IPS-20b (cell line): ENCODE results near the gene LARGE2.
"Not testable (repeated sequence)": the region's sequence is repeated elsewhere in the genome, so short reads cannot be mapped to it uniquely, and the experiment has no call there.

Source experiments
- H3K27ac ChIP-seq: one replicate; pipeline ENCODE4 v1.5.1; 2013; ENCODE audit warnings: low read length
- H3K27me3 ChIP-seq: 2 replicates; pipeline ENCODE4 v1.6.1; 2013; ENCODE audit warnings: mild to moderate bottlenecking, low read length, inconsistent platforms; ENCODE audit not compliant: insufficient read depth
- H3K36me3 ChIP-seq: 2 replicates; pipeline ENCODE4 v1.6.1; 2013; ENCODE audit warnings: low read depth, mild to moderate bottlenecking, inconsistent platforms, low read length, moderate library complexity; ENCODE audit not compliant: insufficient read depth
- H3K4me1 ChIP-seq: 2 replicates; pipeline ENCODE4 v1.6.1; 2013; ENCODE audit warnings: mild to moderate bottlenecking, control low read depth, inconsistent platforms, low read length, moderate library complexity; ENCODE audit not compliant: insufficient read depth
- H3K4me3 ChIP-seq: 2 replicates; pipeline ENCODE4 v1.5.1; 2013; ENCODE audit warnings: mild to moderate bottlenecking, low read length, inconsistent platforms
- H3K9ac ChIP-seq: 2 replicates; pipeline ENCODE4 v1.6.1; 2013; ENCODE audit warnings: low read depth, mild to moderate bottlenecking, inconsistent platforms, low read length, moderate library complexity
- H3K9me3 ChIP-seq: 2 replicates; pipeline ENCODE4 v1.6.1; 2013; ENCODE audit warnings: mild to moderate bottlenecking, low read depth, low read length, inconsistent platforms; ENCODE audit not compliant: insufficient read depth

LARGE2 gene

DNA sequence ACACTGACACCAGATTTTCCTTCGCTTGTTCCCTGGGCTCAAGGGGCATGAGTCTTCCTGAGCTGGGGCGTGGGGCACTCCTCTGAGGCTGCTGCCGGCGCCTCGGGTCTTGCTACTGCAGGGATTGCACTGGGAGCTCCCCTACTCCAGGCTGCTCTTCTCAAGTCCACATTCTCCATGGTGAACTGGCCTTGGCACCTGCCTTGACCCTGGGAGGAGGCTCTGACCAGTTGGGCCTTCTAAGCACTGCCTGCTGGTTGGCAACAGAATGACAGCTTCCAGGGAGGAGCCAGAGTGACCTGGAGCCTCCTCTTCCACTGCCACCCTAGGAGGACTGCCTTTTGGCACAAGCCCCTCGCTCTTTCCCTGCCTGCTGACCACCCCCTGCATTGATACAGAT is 24.9 kb upstream of the LARGE2 start:
- H3K4me3 ChIP-seq: no peak overlapping the region
- H3K36me3 ChIP-seq: no peaks in the 10 kb centered on the region
- H3K9me3 ChIP-seq: no peaks in the 10 kb centered on the region
- peaks cover 10% of the 10 kb centered on the region for H3K27me3 ChIP-seq
- peaks cover 9% of the 10 kb centered on the region; the same call in 1 of the 2 replicates for H3K4me1 ChIP-seq
- H3K27ac ChIP-seq: no peak overlapping the region
- no peak overlapping the region for H3K9ac ChIP-seq

DNA sequence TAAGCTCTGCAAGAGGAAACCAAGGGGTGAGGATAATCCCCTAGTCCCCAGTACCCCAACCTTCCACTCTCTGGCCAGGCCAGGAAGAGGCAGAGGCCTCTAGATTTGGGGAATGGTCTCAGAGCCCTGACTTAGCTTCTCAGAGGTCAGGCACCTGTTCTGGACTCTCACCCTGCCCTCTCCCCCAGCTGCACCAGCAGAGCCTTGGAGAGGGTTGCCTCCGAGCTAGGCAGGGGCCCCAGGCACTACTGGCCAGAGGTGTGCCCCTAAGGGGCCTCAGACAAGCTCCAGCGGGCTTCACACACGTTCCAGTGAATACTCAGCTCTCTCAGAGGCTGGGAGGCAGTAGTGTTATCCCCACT is 23.4 kb upstream of the LARGE2 start:
- H3K9me3 ChIP-seq: no peaks in the 10 kb centered on the region
- peaks cover 10% of the 10 kb centered on the region for H3K27me3 ChIP-seq
- H3K4me3 ChIP-seq: peak overlapping the region; percentile 73; the same call in 1 of the 2 replicates
- peaks cover 9% of the 10 kb centered on the region for H3K36me3 ChIP-seq
- no peak overlapping the region for H3K27ac ChIP-seq
- peak overlapping the region; percentile 56; the same call in 1 of the 2 replicates for H3K9ac ChIP-seq
- peaks cover 7% of the 10 kb centered on the region; the same call in 1 of the 2 replicates for H3K4me1 ChIP-seq

DNA sequence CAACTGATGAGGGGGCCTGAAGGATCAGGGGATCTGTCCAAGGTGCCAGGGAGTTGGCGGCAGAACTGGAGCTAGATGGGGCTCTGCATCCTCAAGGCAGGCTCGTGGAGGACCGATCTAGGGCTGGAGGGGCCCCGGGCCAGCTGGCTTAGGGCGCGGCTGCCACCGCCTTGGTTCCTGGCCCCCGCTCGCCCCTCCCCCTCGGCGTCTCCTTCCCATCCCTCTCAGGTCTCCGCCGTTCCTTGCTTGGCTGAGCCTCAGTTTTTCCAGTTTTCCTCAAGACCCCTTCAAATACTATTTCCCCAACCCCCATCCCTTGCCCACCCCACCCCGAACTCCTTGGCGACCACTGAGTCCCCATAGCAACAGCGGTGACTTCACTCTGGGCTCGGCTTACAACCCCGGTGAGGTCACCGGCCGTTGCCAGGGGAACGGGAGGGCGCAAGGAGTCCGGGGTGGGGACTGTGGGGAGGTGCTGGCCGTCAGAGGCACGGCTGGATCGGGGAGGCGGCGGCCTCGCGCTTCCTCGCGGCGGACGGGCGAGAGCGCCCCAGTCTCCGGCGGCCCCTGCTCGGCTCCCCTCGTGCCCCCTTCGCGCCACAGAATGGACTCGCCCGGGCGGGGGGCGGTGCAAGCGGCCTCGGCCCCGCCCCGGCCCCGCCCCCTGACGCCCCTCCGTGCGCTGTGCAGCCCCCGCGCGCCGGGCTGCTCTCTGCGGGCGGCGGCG is 22.8 kb upstream of the LARGE2 start:
- H3K27ac ChIP-seq: no peak overlapping the region
- H3K36me3 ChIP-seq: peaks cover 13% of the 10 kb centered on the region
- H3K9ac ChIP-seq: peak overlapping the region; percentile 56; the same call in 1 of the 2 replicates
- no peaks in the 10 kb centered on the region for H3K9me3 ChIP-seq
- H3K27me3 ChIP-seq: peaks cover 10% of the 10 kb centered on the region
- peaks cover 7% of the 10 kb centered on the region; the same call in 1 of the 2 replicates for H3K4me1 ChIP-seq
- peak overlapping the region; percentile 73; the same call in 1 of the 2 replicates for H3K4me3 ChIP-seq

DNA sequence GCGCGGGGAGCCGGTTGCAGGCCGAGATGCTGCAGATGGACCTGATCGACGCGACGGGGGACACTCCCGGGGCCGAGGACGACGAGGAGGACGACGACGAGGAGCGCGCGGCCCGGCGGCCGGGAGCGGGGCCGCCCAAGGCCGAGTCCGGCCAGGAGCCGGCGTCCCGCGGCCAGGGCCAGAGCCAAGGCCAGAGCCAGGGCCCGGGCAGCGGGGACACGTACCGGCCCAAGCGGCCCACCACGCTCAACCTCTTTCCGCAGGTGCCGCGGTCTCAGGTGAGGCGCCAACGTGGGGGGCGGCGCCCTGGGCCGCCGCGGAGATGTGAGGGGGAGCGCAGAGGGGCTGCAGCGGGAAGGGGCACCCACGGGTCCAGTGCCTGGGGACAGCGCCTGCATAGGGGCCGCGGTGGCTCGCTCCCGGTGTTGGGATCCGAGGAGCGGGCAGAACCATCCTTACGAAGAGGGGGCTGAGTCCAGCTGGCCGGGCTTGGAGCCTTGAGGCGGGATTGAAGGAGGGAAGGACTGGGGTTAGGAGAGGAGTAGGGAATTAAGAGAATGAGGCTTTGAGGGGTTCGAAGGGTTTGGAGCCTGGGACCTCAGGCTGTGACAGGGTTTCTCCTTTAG is 22.2 kb upstream of the LARGE2 start:
- H3K9ac ChIP-seq: peak overlapping the region; percentile 61; the same call in 1 of the 2 replicates
- H3K9me3 ChIP-seq, H3K4me1 ChIP-seq, H3K27ac ChIP-seq: not testable (repeated sequence)
- peaks cover 10% of the 10 kb centered on the region for H3K27me3 ChIP-seq
- peak overlapping the region; percentile 73 for H3K4me3 ChIP-seq
- H3K36me3 ChIP-seq: peaks cover 13% of the 10 kb centered on the region

DNA sequence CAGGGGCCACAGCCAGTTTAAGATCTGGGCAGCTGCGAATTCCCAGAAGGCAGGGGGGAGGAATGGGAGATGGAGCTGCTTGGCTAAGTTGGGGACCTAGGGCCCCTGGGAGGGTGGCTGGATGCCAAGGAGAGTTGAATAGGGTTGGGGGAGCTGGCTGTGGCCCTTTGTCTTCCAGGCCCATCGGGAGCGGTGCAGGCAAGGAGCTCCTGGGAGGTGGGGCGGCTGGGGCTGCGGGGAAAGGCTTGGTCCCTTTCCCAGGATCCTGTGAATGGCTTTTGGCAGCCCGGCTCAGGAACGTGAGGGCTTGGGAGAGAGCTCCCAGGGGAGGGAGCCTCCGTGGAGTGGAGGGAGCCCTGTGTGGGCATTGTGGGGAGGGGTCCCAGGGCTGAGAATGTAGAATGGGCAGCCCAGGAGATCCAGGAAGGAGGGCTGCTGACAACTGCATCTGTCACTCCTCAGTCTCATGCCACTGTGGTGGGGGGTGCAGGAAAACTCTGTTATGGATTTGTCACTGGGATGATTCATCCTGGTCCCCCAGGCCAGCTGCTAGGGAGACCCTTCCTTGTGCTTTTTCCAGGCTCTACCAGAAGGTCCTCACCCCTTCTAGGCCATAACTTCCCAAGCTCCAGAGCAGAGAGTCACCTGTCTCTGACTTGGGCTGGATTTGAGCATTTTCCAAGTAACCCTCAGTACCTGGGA is 21.4 kb upstream of the LARGE2 start:
- peaks cover 5% of the 10 kb centered on the region; the same call in 1 of the 2 replicates for H3K4me1 ChIP-seq
- peaks cover 10% of the 10 kb centered on the region for H3K27me3 ChIP-seq
- H3K4me3 ChIP-seq: peak overlapping the region; percentile 73
- H3K36me3 ChIP-seq: peaks cover 13% of the 10 kb centered on the region
- no peaks in the 10 kb centered on the region for H3K9me3 ChIP-seq
- H3K27ac ChIP-seq: no peak overlapping the region
- H3K9ac ChIP-seq: peak overlapping the region; percentile 61; the same call in 1 of the 2 replicates

- H3K9ac ChIP-seq: no peak overlapping the region
- peaks cover 2% of the 10 kb centered on the region; the same call in 1 of the 2 replicates for H3K4me1 ChIP-seq
- H3K27me3 ChIP-seq: peaks cover 10% of the 10 kb centered on the region
- no peak overlapping the region for H3K27ac ChIP-seq
- H3K9me3 ChIP-seq: no peaks in the 10 kb centered on the region
- no peak overlapping the region for H3K4me3 ChIP-seq
- peaks cover 13% of the 10 kb centered on the region for H3K36me3 ChIP-seq
Measured at GRCh38 chr11:45901626-45902025, 20.8 kb upstream of the LARGE2 start.

GRCh38 chr11:45902452-45903380 is 19.7 kb upstream of the LARGE2 start:
- no peak overlapping the region for H3K4me3 ChIP-seq
- no peak overlapping the region for H3K9ac ChIP-seq
- peaks cover 13% of the 10 kb centered on the region for H3K36me3 ChIP-seq
- no peak overlapping the region for H3K27ac ChIP-seq
- no peaks in the 10 kb centered on the region for H3K9me3 ChIP-seq
- H3K4me1 ChIP-seq: peaks cover 2% of the 10 kb centered on the region; the same call in 1 of the 2 replicates
- H3K27me3 ChIP-seq: peaks cover 10% of the 10 kb centered on the region

DNA sequence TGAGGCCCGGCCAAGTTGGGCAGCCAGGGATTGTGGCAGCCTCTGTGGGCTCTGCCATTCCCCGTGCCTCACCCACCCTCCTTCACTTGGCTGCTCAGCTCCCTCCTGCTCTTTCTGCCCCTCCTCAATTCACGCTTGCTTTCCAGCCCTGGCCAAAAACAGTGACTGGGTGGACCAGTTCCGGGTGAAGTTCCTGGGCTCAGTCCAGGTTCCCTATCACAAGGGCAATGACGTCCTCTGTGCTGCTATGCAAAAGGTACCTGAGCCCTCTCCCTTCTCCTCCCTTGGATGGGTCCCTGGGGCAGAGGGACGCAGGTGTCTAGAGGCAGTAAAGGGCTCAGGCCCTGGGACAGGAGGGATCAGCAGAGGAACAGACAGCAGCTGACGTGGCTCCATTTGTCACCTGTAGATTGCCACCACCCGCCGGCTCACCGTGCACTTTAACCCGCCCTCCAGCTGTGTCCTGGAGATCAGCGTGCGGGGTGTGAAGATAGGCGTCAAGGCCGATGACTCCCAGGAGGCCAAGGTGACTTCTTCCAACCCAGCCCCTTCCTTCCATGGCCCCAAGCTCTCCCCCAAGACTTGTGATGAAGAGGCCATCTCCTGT is 18.0 kb upstream of the LARGE2 start:
- no peak overlapping the region for H3K4me3 ChIP-seq
- H3K27me3 ChIP-seq: peaks cover 10% of the 10 kb centered on the region
- H3K36me3 ChIP-seq: peaks cover 13% of the 10 kb centered on the region
- H3K9me3 ChIP-seq: no peaks in the 10 kb centered on the region
- H3K9ac ChIP-seq: no peak overlapping the region
- no peak overlapping the region for H3K27ac ChIP-seq
- H3K4me1 ChIP-seq: no peaks in the 10 kb centered on the region; the same call in 1 of the 2 replicates

DNA sequence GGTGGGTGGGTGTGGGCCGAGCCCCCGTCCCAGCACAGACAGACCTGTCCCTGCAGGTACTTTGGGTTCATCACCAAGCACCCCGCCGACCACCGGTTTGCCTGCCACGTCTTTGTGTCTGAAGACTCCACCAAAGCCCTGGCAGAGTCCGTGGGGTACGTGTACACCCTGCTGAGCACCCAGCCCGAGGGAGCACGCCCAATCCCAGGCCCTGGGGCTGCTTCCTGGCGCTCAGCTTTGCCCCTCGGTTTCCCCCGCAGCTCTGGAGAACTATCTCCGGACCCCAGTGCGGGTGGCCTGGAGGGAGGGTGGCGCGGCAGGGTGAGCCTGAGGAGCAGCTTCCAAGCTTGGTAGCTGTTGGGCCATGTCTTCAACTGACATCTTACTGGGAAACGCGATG is 17.4 kb upstream of the LARGE2 start:
- H3K4me3 ChIP-seq: no peak overlapping the region
- peaks cover 10% of the 10 kb centered on the region for H3K27me3 ChIP-seq
- H3K9me3 ChIP-seq: no peaks in the 10 kb centered on the region
- no peak overlapping the region for H3K27ac ChIP-seq
- H3K4me1 ChIP-seq: no peaks in the 10 kb centered on the region; the same call in 1 of the 2 replicates
- peaks cover 13% of the 10 kb centered on the region for H3K36me3 ChIP-seq
- no peak overlapping the region for H3K9ac ChIP-seq

GRCh38 chr11:45905576-45905975 is 16.9 kb upstream of the LARGE2 start:
- H3K4me3 ChIP-seq, H3K9ac ChIP-seq, H3K27me3 ChIP-seq, H3K27ac ChIP-seq, H3K4me1 ChIP-seq, H3K9me3 ChIP-seq: not testable (repeated sequence)
- peaks cover 18% of the 10 kb centered on the region for H3K36me3 ChIP-seq
